ENCODE results near the gene CTRL. TPM values are rescaled to one million over a fixed set of nuclear protein-coding genes. Genes with fewer than 3 reads are reported as not detected.

CTRL gene
- total and polyA plus RNA-seq, 2 donors (not counting 3 experiments of a cell fraction or from before 2014, with no cell fraction given): 1.0 to 1.1 TPM

DNA sequence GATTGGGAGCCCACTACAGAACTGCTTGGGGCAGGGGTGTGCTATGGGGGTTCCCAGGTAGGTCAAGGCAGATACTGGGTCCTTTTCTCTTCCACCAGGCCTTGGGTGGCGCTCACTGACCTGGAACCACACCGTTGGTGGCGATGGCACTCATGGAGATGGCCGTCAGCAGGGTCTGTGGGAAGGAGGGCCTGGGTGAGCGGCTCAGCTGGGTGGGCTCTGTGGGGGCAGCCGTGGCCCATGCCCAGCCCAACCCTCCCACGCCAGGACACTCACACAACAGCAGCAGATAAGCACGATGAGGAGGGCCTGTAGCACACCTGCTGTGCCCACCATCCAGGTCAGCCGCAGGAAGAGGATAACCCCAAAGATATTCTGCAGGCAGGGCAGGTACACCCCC, 26.0 kb upstream of the CTRL start:
- no peak for TF ChIP-seq POLR2A (IDR thresholded peaks at IDR 0.05; ENCODE audit: low read depth, low read length)
- Histone ChIP-seq H3K27me3 (ENCODE audit: control insufficient read depth in 2 of 2, insufficient read depth in 2 of 2, low read length in 2 of 2) (no peaks in the 10 kb centered on the region), H3K4me3 (replicated peaks in 1 of 3; ENCODE audit: insufficient read depth in 1 of 3, low read depth in 1 of 3, low read length in 3 of 3) (no peak overlapping the region), H3K9me3 (replicated peaks; ENCODE audit: control insufficient read depth, insufficient read depth, low read length) (no peaks in the 10 kb centered on the region), H3K36me3 (ENCODE audit: control insufficient read depth in 2 of 2, extremely low read depth in 1 of 2, insufficient read depth in 2 of 2, low read length in 2 of 2) (peaks cover 17 to 61% of the 10 kb centered on the region in 2 experiments), H3K4me2 (ENCODE audit: insufficient read depth, low read length) (no peak overlapping the region), H3K4me1 (ENCODE audit: control insufficient read depth, extremely low read depth, insufficient read depth, low read length) (no peaks in the 10 kb centered on the region), H3K9ac (replicated peaks; ENCODE audit: extremely low read depth, insufficient read depth, low read length) (no peak overlapping the region), H3K79me2 (ENCODE audit: control insufficient read depth, insufficient read depth, low read length) (peaks cover 2% of the 10 kb centered on the region), H3K9me1 (replicated peaks; ENCODE audit: control insufficient read depth, extremely low read depth, insufficient read depth, low read length) (no peaks in the 10 kb centered on the region), H2AFZ (ENCODE audit: low read depth, low read length) (no peak overlapping the region), H3K27ac (ENCODE audit: insufficient read depth, low read depth, low read length) (no peak overlapping the region), H4K20me1 (replicated peaks; ENCODE audit: control insufficient read depth, extremely low read depth, insufficient read depth, low read length) (no peaks in the 10 kb centered on the region)
- no TSS peak for BruUV-seq (replicated peaks)
- no peak for FAIRE-seq
- no peak for DNase-seq (ENCODE audit: low read depth, low spot score)
- dilution Hi-C loops (cut with MboI; ENCODE audit: extremely low pct_ligation_motif_present, low sequenced_read_pairs) (no loop called here), intact Hi-C loops (cut with micrococcal nuclease) (no loop called here)
- ChIA-PET CTCF (no interaction called here), POLR2A (interaction anchor here (0.7 kb wide), 1 partner anchor 223 kb away, joined by 4 read pairs; no protein-coding TSS in a partner anchor)

DNA sequence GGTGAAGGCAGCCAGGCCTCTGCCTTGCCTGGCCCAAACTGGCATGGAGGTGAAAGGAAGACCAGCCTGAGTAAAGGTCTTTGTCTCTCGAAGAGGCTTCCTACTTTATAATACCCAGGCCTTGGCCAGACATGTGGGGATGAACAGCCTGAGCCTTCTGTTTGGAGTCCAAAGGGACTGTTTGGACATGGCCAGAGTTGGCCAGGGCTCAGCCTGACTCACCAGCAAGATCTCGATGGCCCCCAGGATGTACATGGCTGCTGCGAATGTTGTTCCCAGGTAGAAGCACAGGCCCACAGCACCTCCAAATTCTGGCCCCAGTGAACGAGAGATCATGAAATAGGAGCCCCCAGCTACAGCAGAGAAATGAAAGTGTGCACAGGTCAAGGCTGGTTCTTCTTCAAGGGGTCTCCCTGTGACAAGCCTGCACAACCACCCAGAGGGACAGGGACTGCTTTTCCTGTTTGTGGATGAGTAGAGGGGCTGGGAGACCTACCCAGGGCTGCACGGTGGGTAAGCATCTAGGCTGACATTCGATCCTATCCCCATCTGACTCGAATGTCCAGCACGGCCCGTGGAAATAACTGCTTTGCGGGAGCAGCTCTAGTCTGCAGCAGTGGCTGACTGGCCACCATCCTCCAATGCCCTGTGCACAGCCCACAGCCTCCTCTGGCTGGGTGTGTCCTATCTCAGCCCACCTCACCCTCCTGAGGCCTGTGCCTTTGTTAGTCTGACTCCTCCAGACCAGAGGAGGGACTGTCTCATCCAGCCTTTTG, 22.9 kb upstream of the CTRL start:
- TF ChIP-seq GATA2 (IDR thresholded peaks at IDR 0.05; ENCODE audit: insufficient read depth, insufficient read length, low read depth, low read length) (no peak), FOS (IDR thresholded peaks at IDR 0.05; ENCODE audit: borderline replicate concordance, insufficient read depth, low read length) (no peak), POLR2A (IDR thresholded peaks at IDR 0.05; ENCODE audit: low read depth, low read length) (no peak), EZH2 (IDR thresholded peaks at IDR 0.05; ENCODE audit: borderline replicate concordance, low read depth, low read length, severe bottlenecking) (no peak), JUN (IDR thresholded peaks at IDR 0.05; ENCODE audit: borderline replicate concordance, insufficient read depth, insufficient read length, low read depth) (no peak), MYC (IDR thresholded peaks at IDR 0.05; ENCODE audit: low read depth, low read length) (no peak), POLR2AphosphoS5 (IDR thresholded peaks at IDR 0.05; ENCODE audit: insufficient read depth, low read depth, low read length) (no peak)
- TF ChIP-seq, protein P1, sequence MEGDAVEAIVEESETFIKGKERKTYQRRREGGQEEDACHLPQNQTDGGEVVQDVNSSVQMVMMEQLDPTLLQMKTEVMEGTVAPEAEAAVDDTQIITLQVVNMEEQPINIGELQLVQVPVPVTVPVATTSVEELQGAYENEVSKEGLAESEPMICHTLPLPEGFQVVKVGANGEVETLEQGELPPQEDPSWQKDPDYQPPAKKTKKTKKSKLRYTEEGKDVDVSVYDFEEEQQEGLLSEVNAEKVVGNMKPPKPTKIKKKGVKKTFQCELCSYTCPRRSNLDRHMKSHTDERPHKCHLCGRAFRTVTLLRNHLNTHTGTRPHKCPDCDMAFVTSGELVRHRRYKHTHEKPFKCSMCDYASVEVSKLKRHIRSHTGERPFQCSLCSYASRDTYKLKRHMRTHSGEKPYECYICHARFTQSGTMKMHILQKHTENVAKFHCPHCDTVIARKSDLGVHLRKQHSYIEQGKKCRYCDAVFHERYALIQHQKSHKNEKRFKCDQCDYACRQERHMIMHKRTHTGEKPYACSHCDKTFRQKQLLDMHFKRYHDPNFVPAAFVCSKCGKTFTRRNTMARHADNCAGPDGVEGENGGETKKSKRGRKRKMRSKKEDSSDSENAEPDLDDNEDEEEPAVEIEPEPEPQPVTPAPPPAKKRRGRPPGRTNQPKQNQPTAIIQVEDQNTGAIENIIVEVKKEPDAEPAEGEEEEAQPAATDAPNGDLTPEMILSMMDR (IDR thresholded peaks at IDR 0.05; ENCODE audit: extremely low read depth in 1 of 2, insufficient read depth in 1 of 2, low read depth in 1 of 2, low read length in 2 of 2): no peak
- TF ChIP-seq, protein P2, sequence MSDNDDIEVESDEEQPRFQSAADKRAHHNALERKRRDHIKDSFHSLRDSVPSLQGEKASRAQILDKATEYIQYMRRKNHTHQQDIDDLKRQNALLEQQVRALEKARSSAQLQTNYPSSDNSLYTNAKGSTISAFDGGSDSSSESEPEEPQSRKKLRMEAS (IDR thresholded peaks at IDR 0.05; ENCODE audit: insufficient read depth, insufficient read length): no peak
- H3K4me1 ChIP-seq (ENCODE audit: control insufficient read depth, extremely low read depth, insufficient read depth, low read length): no peaks in the 10 kb centered on the region
- H3K27ac ChIP-seq (ENCODE audit: insufficient read depth, low read depth, low read length): no peak overlapping the region
- no peak overlapping the region for H3K9ac ChIP-seq (replicated peaks; ENCODE audit: extremely low read depth, insufficient read depth, low read length)
- no peaks in the 10 kb centered on the region for H3K27me3 ChIP-seq (ENCODE audit: control insufficient read depth in 2 of 2, insufficient read depth in 2 of 2, low read length in 2 of 2)
- no peaks in the 10 kb centered on the region for H3K79me2 ChIP-seq (ENCODE audit: control insufficient read depth, insufficient read depth, low read length)
- POLR2A ChIA-PET: no interaction called here
- FAIRE-seq: no peak
- dilution Hi-C loops (cut with MboI; ENCODE audit: extremely low pct_ligation_motif_present, low sequenced_read_pairs): no loop called here
- DNase-seq (ENCODE audit: low read depth, low spot score): no peak
- H3K9me1 ChIP-seq (replicated peaks; ENCODE audit: control insufficient read depth, extremely low read depth, insufficient read depth, low read length): no peaks in the 10 kb centered on the region
- CTCF ChIA-PET: no interaction called here
- BruUV-seq (replicated peaks): no TSS peak
- H4K20me1 ChIP-seq (replicated peaks; ENCODE audit: control insufficient read depth, extremely low read depth, insufficient read depth, low read length): no peaks in the 10 kb centered on the region
- H3K4me2 ChIP-seq (ENCODE audit: insufficient read depth, low read length): no peak overlapping the region
- no peaks in the 10 kb centered on the region for H3K9me3 ChIP-seq (replicated peaks; ENCODE audit: control insufficient read depth, insufficient read depth, low read length)
- H3K36me3 ChIP-seq (ENCODE audit: control insufficient read depth in 2 of 2, extremely low read depth in 1 of 2, insufficient read depth in 2 of 2, low read length in 2 of 2): peaks cover 13 to 58% of the 10 kb centered on the region in 2 experiments
- H3K4me3 ChIP-seq (replicated peaks in 1 of 3; ENCODE audit: insufficient read depth in 1 of 3, low read depth in 1 of 3, low read length in 3 of 3): no peak overlapping the region
- H2AFZ ChIP-seq (ENCODE audit: low read depth, low read length): no peak overlapping the region
- intact Hi-C loops (cut with micrococcal nuclease): no loop called here

All from endothelial cell of umbilical vein (primary cell).